HG03575 (cell line): ENCODE measurements around the gene HOXA11.

Experiments
- ATAC-seq: cut with Tn5 transposase; IDR thresholded peaks from one replicate; pipeline ENCODE4 v1.9.1; 2021; ENCODE audit not compliant: unreplicated experiment, insufficient number of reproducible peaks, low FRiP score; ENCODE audit errors: extremely low read depth

HOXA11 gene

DNA sequence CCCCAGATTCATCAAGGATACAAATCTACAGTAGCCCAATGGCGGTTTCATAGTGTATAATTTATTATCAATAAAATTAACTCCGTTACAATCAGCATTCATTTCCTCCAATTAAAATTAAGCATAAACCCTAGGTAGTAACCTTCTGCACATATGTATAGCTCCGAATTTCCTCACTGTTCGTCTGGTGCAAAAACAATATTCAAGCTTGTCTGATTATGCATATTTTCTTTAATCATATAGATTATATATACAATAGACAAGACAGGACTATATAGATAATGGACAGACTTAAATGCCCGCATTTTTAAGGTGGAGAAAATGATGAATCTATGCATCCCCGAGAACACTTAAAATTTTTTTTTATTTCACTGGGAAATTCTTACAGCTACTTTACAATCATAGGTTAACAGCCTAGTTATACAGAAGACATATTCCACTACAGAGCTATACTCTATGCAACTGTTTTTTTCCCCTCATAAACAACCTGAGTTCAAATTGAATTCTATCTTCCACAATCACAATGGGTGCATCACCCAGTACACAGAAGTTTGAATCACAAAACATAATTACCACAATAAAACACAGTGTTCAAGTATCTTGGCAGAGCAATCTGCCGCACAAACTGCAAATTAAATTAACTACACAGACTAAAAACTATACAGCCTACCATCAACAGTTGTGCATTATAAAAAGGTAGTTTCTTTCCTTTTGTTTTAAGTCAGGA lies 22.3 kb downstream of the HOXA11 start:
- no peak for ATAC-seq

DNA sequence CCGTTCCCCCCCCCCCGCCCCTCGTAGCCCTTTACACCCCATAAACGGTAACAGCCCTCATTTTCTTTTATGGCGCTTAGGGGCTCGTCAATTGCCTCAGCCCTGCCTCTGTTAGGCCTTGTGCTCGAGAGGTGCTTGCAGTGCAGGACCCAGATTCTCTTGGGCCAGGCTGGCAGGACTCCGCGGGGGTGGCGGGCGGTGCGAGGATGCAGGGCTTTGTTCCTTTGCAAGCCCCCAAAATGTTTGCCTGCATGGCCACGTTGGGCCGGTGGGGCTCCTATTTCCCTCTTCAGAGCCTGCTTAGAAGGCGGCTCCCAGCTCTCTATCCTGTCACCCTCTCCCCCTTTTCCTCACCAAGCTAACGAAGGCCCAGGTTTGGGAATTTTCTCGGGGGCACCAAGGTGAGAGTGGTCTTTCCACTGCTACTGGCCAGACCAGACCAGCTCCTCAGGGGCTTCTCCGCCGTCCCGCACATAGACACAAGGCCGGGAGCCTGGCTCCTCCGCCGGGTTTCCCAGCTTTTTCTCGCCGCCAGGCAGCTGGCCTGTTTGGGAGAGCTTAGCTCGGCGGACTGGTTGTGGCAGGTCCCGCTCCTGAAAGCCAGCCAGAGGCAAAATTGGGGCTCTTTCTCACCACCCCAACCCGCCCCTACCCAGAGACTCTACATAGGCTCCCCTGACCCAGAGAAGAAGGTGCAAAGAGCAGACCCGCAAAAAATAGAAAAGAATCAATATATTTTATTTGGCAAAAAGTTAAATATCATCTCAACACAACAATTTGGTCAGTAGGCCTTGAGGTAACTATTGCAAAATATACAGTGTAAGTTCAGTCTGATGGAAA lies 23.1 kb downstream of the HOXA11 start:
- ATAC-seq = no peak

DNA sequence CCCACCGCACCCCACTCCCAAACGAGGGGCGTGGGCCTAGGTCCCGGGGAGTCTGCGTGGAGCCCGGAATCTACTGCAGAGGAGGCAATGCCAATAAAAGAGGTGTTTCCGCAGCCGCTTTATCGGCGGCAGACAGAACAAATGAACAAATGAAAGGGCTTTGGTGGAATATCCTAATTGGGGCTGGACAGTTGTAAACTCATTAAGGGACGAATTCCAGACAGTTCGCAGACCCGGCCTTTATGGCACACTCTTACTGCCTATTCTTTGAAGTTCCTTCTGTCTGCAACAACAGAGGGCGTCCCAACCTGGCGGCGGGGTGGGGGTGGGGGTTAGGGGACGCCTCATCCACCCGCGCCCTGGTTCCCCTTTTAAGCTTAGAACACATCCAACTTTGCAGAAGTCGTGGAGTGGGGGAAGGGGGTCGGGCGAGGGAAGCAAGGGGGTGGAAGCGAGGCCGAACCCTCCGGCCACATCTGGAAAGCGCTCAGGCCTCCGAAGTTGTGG lies 23.8 kb downstream of the HOXA11 start:
- ATAC-seq = no peak

- no peak for ATAC-seq
Observed at GRCh38 chr7:27160546-27161213, 24.4 kb downstream of the HOXA11 start.

DNA sequence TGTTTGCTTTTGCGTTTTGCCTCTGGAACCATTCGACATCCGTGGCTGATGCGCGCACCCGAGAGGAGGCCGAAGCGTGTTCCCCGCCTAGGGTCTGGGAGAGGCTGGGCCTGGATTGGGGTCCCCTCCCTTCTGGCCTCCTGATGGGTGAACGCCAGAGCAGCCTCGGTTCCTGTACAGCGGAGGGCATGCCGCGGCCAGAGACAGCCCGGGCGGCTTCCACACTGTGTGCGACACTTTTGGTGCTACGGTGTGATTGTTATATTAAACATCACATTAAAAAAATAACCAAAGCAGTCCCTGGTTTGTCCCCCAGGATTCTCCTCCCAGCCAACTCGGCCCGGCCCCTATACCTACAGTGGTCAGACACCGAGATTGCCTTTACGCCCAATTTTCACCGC lies 24.9 kb downstream of the HOXA11 start:
- no peak for ATAC-seq

- ATAC-seq = no peak
Observed at GRCh38 chr7:27159266-27160144, 25.5 kb downstream of the HOXA11 start.

- ATAC-seq = no peak
Observed at GRCh38 chr7:27158436-27159265, 26.4 kb downstream of the HOXA11 start.

DNA sequence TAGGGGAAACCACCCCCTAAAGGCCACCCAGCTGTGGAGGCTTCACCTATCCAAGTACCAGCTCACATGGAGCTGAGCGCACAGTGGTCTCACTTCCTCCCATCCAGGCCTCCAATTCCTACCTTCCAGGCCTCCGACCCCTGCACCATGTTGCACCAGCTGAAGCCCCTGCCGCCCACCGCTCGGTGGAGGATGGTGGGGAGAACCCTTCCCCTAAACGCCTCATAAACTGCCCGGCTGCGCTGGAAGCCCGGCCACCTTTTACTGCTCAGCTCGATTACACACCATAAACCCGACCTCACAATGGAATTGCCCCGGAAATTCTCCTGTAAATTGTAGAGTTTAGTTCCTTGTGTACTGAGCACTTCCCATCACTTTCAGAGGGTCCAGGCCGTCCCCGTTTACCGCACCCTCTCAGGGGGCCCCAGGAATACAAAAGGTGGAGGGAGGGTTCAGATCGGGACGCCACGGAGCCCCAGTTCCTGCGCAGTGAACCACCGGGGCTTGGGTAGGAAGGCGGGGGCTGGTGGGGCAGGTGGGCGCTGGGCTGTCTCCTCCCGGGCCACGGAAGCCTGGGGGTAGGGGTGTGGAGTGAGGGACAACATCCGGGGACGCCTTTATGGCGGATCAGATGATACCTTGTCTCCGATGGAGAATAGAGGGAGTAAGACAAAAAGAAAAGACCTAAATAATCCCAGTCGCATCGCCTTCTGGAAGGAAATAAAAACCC lies 27.2 kb downstream of the HOXA11 start:
- no peak for ATAC-seq

DNA sequence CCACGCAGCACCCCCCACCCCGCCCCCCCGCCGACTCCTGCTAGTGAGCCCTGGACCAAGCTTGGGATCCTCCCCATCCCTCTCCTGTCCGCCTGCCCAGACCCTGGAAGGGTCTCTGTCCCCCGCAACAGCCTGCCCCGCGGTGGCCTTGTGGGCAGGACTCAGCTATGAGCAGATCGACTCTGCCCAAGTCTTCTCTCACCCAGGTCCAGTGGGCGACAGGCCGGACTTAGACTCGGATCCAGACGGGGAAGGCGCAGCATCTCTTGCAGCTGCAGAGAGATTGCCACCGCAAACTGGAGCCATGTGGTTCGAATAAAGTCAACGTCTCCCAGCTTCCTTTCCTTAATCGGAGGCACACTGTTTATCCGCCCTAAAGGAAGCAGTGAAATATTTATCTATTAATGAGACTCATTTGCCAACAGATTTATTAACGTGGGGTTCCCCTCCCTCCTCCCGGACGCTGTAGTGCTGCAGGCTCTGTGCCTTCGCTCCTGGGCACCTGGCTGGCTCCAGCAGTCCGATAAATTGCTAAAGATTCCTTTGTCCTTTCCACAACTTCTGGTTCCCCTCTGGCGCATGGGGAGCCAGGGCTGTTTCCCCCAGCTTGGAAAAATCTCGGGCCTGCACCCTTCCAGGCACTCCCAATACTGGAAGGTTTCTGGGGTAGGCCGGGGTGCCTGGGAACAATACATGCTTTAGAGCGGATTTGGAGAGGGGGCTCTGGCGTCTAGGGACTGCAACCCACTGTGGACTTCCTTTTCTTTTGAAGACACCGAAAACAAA lies 27.9 kb downstream of the HOXA11 start:
- no peak for ATAC-seq

DNA sequence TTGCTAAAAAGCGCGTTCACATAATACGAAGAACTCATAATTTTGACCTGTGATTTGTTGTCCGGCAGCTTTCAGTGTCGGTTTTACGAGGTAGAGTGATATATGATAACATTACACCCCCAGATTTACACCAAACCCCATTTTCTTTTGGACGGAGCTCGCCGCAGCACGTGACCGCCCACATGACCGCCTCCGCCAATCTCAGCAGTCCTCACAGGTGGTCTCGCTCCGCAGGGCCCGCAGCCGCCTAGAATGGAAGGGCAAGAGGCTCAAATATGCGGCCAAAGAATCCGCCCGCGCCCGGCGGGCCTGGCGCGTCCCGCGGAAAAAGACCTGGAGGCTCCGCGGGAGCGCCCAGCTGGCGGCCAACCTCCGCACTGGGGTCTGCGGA lies 28.5 kb downstream of the HOXA11 start, which contains the start of gene HOXA7:
Gene HOXA7, minus strand, starts transcription at position 168 of the 391 bp plus-strand sequence. Its CDS starts 130 bp downstream, at position 38.
- ATAC-seq = no peak

GRCh38 chr7:27155816-27156507 lies 29.1 kb downstream of the HOXA11 start:
- ATAC-seq = no peak

- ATAC-seq = no peak
Observed at GRCh38 chr7:27154901-27155815, 29.9 kb downstream of the HOXA11 start.

DNA sequence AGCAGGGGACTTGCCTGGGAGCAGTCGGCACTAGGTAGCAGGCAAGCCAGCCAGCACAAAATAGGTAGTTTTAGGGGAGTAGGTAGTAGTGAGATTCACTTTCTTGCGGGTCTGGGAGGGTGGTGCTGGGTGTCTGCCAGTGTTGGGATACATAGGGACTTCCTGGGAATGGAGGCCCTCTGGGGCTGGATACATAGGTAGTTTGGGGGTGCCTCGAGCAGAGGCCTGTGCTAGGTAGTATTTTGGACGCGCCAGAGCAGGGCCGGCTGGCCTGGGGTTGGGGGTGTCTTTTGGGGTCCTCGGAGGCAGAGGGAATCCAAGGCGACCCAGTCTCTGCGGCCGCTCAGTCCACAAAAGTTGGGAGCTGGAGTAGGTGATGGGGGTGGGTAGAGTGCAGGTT lies 30.7 kb downstream of the HOXA11 start:
- ATAC-seq = no peak

GRCh38 chr7:27153526-27153925 lies 31.5 kb downstream of the HOXA11 start:
- no peak for ATAC-seq

GRCh38 chr7:27152816-27153442 lies 32.1 kb downstream of the HOXA11 start:
- no peak for ATAC-seq
